BJ (cell line): ENCODE measurements around the gene CDH6. TPM values are rescaled to one million over a fixed set of nuclear protein-coding genes. Genes with fewer than 3 reads are reported as not detected.

ENCODE experiments used
- CTCF ChIA-PET: fragments of 350-600 bp; formaldehyde crosslinking; extraction: SDS; loops from one replicate; lab custom pipeline; 2021; ENCODE audit warnings: antibody characterized with exemption, inconsistent platforms; lab: Yijun Ruan, JAX
- POLR2A ChIA-PET: fragments of 300-600 bp; sonication (Branson Sonifier 250); formaldehyde crosslinking; extraction: SDS; loops from one replicate; lab custom pipeline; 2021; ENCODE audit warnings: antibody characterized with exemption; lab: Charles Lee
- DNase-seq: peaks from one replicate; pipeline ENCODE4 v3.0.0-alpha.2; 2011; ENCODE audit warnings: low read depth
- H3K27me3 ChIP-seq: 2 replicates; pipeline ENCODE4 v1.6.0; 2011; ENCODE audit warnings: low read length; ENCODE audit not compliant: control insufficient read depth, insufficient read depth
- H3K36me3 ChIP-seq: 2 replicates; pipeline ENCODE4 v1.5.1; 2011; ENCODE audit warnings: low read length; ENCODE audit not compliant: control insufficient read depth, insufficient read depth
- H3K4me3 ChIP-seq: 2 replicates; pipeline ENCODE4 v1.5.1; 2011; ENCODE audit warnings: low read depth, mild to moderate bottlenecking, control low read depth, low read length
- polyA plus RNA-seq: library from polyadenylated mRNA; depleted of rRNA; stranded (reverse); fragments of >200 nt; gene quantifications from 2 replicates; pipeline ENCODE4 v1.2.3, GENCODE V29; 2011
- TF ChIP-seq, protein P1 (sequence below): IDR thresholded peaks from 2 replicates; pipeline ENCODE4 v1.5.1; 2011; ENCODE audit warnings: low read depth, mild to moderate bottlenecking, control low read depth, inconsistent platforms, low read length, moderate library complexity; ENCODE audit not compliant: insufficient read depth

CDH6 gene
- polyA plus RNA-seq, 1 experiment, result 2.9 TPM

DNA sequence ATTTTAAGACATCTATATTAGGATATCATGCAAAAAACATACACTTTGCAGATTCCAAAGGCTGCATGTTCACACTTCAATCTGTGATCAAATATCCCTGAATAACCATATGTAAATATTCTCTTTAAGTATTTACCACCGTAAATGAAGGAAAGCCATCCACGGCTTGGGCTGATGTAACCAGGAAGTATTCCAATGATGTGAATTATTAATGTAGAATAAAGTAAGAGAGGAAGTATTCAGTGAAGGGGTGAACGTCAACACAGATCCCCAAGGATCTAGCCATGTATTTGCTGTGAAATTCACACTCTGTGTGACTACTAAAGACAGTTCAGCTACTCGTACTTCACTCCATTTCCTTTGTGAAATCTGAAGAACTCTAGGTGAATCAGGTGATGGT, 75.2 kb downstream of the CDH6 start:
- TF ChIP-seq, protein P1, sequence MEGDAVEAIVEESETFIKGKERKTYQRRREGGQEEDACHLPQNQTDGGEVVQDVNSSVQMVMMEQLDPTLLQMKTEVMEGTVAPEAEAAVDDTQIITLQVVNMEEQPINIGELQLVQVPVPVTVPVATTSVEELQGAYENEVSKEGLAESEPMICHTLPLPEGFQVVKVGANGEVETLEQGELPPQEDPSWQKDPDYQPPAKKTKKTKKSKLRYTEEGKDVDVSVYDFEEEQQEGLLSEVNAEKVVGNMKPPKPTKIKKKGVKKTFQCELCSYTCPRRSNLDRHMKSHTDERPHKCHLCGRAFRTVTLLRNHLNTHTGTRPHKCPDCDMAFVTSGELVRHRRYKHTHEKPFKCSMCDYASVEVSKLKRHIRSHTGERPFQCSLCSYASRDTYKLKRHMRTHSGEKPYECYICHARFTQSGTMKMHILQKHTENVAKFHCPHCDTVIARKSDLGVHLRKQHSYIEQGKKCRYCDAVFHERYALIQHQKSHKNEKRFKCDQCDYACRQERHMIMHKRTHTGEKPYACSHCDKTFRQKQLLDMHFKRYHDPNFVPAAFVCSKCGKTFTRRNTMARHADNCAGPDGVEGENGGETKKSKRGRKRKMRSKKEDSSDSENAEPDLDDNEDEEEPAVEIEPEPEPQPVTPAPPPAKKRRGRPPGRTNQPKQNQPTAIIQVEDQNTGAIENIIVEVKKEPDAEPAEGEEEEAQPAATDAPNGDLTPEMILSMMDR, result no peak
- H3K4me3 ChIP-seq, result no peak overlapping the region
- POLR2A ChIA-PET, result no interaction called here
- CTCF ChIA-PET, result interaction anchor here (0.6 to 2.0 kb wide), 3 partner anchors 17 to 59 kb away, joined by 3 to 6 read pairs (median 4); no protein-coding TSS in a partner anchor
- DNase-seq, result no peak
- H3K27me3 ChIP-seq, result no peaks in the 10 kb centered on the region
- no peaks in the 10 kb centered on the region for H3K36me3 ChIP-seq

DNA sequence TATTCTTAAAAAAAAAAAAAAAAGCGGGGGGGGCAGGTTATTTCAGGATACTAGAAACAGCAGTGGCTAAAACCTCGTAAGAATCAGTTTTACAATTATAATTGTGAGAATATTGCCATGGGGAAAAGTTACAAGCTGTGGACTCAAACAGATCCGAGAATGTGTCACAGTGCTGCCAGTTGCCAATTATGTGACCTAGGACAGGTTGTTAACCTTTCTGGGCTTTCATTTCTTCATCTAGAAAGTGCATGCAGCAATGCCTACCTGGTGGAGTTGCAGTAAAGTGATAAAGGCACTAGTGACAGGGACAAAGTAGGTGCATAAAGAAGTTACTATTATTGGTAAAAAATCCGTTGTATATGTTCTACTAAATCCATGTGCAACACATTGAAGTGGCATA, 75.8 kb downstream of the CDH6 start:
- H3K4me3 ChIP-seq, result no peak overlapping the region
- H3K27me3 ChIP-seq, result no peaks in the 10 kb centered on the region
- H3K36me3 ChIP-seq, result no peaks in the 10 kb centered on the region
- ChIA-PET CTCF (interaction anchor here (0.6 to 2.0 kb wide), 5 partner anchors 11 to 188 kb away, joined by 3 to 6 read pairs (median 3); no protein-coding TSS in a partner anchor), POLR2A (no interaction called here)
- no peak for DNase-seq
- TF ChIP-seq, protein P1, result no peak

DNA sequence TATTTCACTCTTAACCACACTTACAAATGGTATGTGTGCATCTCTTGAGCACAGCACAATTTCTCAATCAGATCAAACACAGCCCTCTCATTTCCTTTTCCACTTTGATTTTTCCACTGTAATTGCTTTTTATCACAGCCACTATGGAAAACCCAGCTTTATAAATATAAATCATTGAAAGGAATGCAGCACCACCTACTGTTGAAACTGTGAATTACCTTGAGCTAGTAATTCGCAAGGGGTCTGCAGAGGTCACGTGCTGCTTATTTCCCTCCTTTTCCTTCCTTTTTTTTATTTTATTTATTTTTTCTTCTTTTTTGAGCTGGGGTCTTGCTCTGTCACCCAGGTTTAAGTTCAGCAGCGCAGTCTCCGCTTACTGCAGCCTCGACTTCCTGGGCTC, 76.9 kb downstream of the CDH6 start:
- ChIA-PET POLR2A (interaction anchor here (0.5 to 0.6 kb wide), 2 partner anchors 59 to 97 kb away, joined by 3 to 14 read pairs; no protein-coding TSS in a partner anchor), CTCF (interaction anchor here (0.6 to 2.0 kb wide), 12 partner anchors 10 to 1916 kb away, joined by 3 to 6 read pairs (median 4); no protein-coding TSS in a partner anchor)
- Histone ChIP-seq H3K27me3 (no peaks in the 10 kb centered on the region), H3K4me3 (no peak overlapping the region), H3K36me3 (no peaks in the 10 kb centered on the region)
- DNase-seq, result no peak
- TF ChIP-seq, protein P1, result peak; percentile 45

DNA sequence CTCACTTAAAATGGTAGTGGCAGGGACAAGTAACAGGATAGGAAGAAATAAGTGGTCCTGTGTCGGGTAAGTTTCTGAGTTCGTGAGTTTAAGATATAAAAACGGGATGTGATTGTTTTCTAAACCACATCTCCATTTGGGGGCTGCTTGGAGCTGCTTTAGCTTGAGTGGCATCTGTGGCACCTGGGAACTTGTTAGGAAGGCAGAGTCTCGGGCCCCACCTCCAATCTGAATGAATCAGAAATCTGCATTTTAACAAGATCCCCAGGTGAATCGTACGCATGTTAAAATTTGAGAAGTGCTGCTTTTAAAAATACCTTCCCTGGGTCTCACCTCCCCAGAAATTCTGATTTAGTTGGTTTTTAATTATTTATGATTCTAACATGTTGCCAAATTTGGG, 78.1 kb downstream of the CDH6 start:
- CTCF ChIA-PET, result interaction anchor here (1.1 to 1.6 kb wide), 3 partner anchors 17 to 69 kb away, joined by 3 to 6 read pairs (median 4); no protein-coding TSS in a partner anchor
- POLR2A ChIA-PET, result no interaction called here
- no peak for DNase-seq
- Histone ChIP-seq H3K27me3 (no peaks in the 10 kb centered on the region), H3K36me3 (no peaks in the 10 kb centered on the region), H3K4me3 (no peak overlapping the region)
- TF ChIP-seq, protein P1, result no peak

DNA sequence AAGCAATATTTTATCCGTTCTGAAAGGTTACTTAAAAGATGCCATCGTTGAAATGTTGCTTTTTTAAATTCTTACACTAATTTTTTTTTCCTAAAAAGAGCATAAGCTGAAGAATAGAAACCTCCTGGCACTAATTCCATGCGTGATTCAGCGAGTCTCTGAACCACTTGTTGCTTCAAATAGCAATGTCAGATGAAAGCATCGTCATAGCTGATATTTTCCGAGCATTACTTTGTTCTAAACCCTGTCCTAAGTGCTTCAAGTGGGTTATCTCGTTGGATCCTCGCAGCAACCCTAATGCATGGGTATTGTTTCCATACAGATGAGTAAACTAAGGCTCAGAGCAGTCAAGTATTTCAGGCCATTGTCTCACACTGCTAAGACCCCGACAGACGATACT, 79.7 kb downstream of the CDH6 start:
- H3K4me3 ChIP-seq, result no peak overlapping the region
- DNase-seq, result no peak
- no peaks in the 10 kb centered on the region for H3K36me3 ChIP-seq
- ChIA-PET POLR2A (no interaction called here), CTCF (no interaction called here)
- TF ChIP-seq, protein P1, result no peak
- H3K27me3 ChIP-seq, result no peaks in the 10 kb centered on the region
